DOHH2 (cell line): ENCODE results near the gene ZNF786.

Source experiments
- H3F3A ChIP-seq: fragments of 200-600 bp; sonication (generic), shearing (Covaris generic); 2 replicates; pipeline ENCODE4 v1.6.0; 2016; ENCODE audit warnings: antibody characterized with exemption, mild to moderate bottlenecking; ENCODE audit not compliant: control insufficient read depth, insufficient read depth
- H3K27ac ChIP-seq: fragments of 200-600 bp; sonication (generic); 2 replicates; pipeline ENCODE4 v1.5.1; 2014; ENCODE audit warnings: low read depth, mild to moderate bottlenecking, low read length, moderate library complexity
- H3K27me3 ChIP-seq: fragments of 200-600 bp; sonication (generic); 2 replicates; pipeline ENCODE4 v1.6.1; 2014; ENCODE audit warnings: mild to moderate bottlenecking, low read length, mixed read lengths; ENCODE audit not compliant: control insufficient read depth
- H3K36me3 ChIP-seq: fragments of 200-600 bp; sonication (generic); 2 replicates; pipeline ENCODE4 v1.6.1; 2014; ENCODE audit warnings: mild to moderate bottlenecking, low read length, moderate library complexity, mixed read lengths; ENCODE audit not compliant: control insufficient read depth
- H3K4me1 ChIP-seq: fragments of 200-600 bp; sonication (generic); 2 replicates; pipeline ENCODE4 v1.6.1; 2014; ENCODE audit warnings: mild to moderate bottlenecking, low read length, mixed read lengths; ENCODE audit not compliant: control insufficient read depth
- H3K4me2 ChIP-seq: fragments of 200-600 bp; sonication (generic); 2 replicates; pipeline ENCODE4 v1.6.0; 2014; ENCODE audit warnings: mild to moderate bottlenecking, low read length, moderate library complexity
- H3K4me3 ChIP-seq: fragments of 200-600 bp; sonication (generic); 2 replicates; pipeline ENCODE4 v1.5.1; 2014; ENCODE audit warnings: mild to moderate bottlenecking, low read length, mixed read lengths
- H3K79me2 ChIP-seq: fragments of 200-600 bp; sonication (generic); 2 replicates; pipeline ENCODE4 v1.6.1; 2014; ENCODE audit warnings: mild to moderate bottlenecking, low read length, mixed read lengths; ENCODE audit not compliant: control insufficient read depth
- H3K9me2 ChIP-seq: fragments of 200-600 bp; sonication (generic); replicated peaks from 2 replicates; pipeline ENCODE4 v1.6.1; 2014; ENCODE audit warnings: mild to moderate bottlenecking, low read length, mixed read lengths; ENCODE audit not compliant: control insufficient read depth
- H3K9me3 ChIP-seq: fragments of 200-600 bp; sonication (generic); 2 replicates; pipeline ENCODE4 v1.6.1; 2014; ENCODE audit warnings: antibody characterized with exemption, low read length, mixed read lengths; ENCODE audit not compliant: control insufficient read depth, insufficient read depth
- H4K20me1 ChIP-seq: fragments of 200-600 bp; sonication (generic); 2 replicates; pipeline ENCODE4 v1.6.0; 2014; ENCODE audit warnings: low read depth, mild to moderate bottlenecking, antibody characterized with exemption, low read length, moderate library complexity; ENCODE audit not compliant: control insufficient read depth, insufficient read depth
- EZH2phosphoT487 ChIP-seq: fragments of 200-600 bp; sonication (generic); IDR thresholded peaks from 2 replicates; pipeline ENCODE4 v1.6.1; 2017; ENCODE audit warnings: borderline replicate concordance, mild to moderate bottlenecking, antibody characterized with exemption, low read length, moderate library complexity, mixed read lengths
- TF ChIP-seq, protein P1 (sequence below): fragments of 200-600 bp; sonication (generic); IDR thresholded peaks from one replicate; pipeline ENCODE4 v1.5.1; 2014; ENCODE audit warnings: antibody characterized with exemption, mild to moderate bottlenecking, low read depth, low read length; ENCODE audit not compliant: poor library complexity, severe bottlenecking

Gene ZNF786

DNA sequence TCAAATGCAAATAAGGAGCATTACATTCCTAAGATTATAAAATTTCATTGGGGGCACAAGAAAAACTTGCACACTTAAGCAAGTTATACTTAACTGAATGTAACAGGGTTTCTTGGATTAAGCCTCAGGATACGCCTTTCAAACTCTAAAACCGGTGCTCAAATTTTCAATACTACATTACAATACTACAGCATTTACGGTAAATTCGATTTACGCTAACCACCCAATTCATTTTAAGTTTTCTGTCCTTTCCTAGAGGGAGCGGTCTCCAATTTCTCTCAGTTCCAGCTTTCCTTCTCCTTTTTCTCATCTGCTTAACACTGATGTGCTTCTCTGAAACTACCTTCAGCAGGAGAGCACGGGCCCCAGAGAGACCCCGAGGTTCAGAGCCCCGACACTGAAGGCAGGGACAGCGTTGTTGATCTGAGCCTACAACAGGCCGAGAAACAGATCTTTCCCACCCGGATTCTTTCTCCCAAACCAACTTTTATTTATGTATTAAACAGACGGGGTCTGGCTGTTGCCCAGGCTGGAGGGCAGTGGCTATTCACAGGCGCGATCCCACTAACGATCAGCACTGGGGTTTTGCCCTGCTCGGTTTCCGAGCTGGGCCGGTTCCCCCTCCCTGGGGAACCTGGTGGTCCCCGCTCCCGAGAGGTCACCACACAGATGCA lies 34.8 kb upstream of the ZNF786 start:
- H3K4me1 ChIP-seq = peaks cover 17% of the 10 kb centered on the region
- no peak for TF ChIP-seq EZH2phosphoT487
- TF ChIP-seq, protein P1, sequence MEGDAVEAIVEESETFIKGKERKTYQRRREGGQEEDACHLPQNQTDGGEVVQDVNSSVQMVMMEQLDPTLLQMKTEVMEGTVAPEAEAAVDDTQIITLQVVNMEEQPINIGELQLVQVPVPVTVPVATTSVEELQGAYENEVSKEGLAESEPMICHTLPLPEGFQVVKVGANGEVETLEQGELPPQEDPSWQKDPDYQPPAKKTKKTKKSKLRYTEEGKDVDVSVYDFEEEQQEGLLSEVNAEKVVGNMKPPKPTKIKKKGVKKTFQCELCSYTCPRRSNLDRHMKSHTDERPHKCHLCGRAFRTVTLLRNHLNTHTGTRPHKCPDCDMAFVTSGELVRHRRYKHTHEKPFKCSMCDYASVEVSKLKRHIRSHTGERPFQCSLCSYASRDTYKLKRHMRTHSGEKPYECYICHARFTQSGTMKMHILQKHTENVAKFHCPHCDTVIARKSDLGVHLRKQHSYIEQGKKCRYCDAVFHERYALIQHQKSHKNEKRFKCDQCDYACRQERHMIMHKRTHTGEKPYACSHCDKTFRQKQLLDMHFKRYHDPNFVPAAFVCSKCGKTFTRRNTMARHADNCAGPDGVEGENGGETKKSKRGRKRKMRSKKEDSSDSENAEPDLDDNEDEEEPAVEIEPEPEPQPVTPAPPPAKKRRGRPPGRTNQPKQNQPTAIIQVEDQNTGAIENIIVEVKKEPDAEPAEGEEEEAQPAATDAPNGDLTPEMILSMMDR = no peak
- H3F3A ChIP-seq = peaks cover 14% of the 10 kb centered on the region
- peak overlapping the region; percentile 86 for H3K4me2 ChIP-seq
- peaks cover 42% of the 10 kb centered on the region for H3K36me3 ChIP-seq
- peaks cover 45% of the 10 kb centered on the region for H3K79me2 ChIP-seq
- no peaks in the 10 kb centered on the region for H4K20me1 ChIP-seq
- H3K9me3 ChIP-seq = peaks cover 3% of the 10 kb centered on the region
- H3K4me3 ChIP-seq = peak overlapping the region; percentile 79
- H3K27me3 ChIP-seq = no peaks in the 10 kb centered on the region
- peak overlapping the region; percentile 86 for H3K27ac ChIP-seq
- H3K9me2 ChIP-seq = no peaks in the 10 kb centered on the region

DNA sequence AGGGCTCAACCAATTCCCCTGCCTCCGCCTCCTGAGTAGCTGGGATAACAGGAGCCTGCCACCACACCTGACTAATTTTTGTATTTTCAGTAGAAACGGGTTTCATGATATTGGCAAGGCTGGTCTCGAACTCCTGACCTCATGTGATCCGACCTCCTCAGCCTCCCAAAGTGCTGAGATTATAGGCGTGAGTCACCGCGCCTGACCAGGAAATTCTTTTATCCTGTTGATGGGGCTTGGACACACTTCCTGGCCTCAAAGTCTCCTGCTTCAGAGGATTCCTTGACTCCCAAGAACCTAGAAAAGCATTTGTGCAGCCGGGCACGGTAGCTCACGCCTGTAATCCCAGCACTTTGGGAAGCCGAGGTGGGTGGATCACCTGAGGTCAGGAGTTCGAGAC lies 19.5 kb upstream of the ZNF786 start:
- H3K9me3 ChIP-seq = no peaks in the 10 kb centered on the region
- no peak overlapping the region for H3K4me3 ChIP-seq
- no peaks in the 10 kb centered on the region for H3F3A ChIP-seq
- no peaks in the 10 kb centered on the region for H3K4me1 ChIP-seq
- H3K79me2 ChIP-seq = no peaks in the 10 kb centered on the region
- H3K27me3 ChIP-seq = no peaks in the 10 kb centered on the region
- no peaks in the 10 kb centered on the region for H4K20me1 ChIP-seq
- no peaks in the 10 kb centered on the region for H3K36me3 ChIP-seq
- TF ChIP-seq, protein P1 = no peak
- TF ChIP-seq EZH2phosphoT487 = no peak
- no peak overlapping the region for H3K4me2 ChIP-seq
- no peak overlapping the region for H3K27ac ChIP-seq
- no peaks in the 10 kb centered on the region for H3K9me2 ChIP-seq

DNA sequence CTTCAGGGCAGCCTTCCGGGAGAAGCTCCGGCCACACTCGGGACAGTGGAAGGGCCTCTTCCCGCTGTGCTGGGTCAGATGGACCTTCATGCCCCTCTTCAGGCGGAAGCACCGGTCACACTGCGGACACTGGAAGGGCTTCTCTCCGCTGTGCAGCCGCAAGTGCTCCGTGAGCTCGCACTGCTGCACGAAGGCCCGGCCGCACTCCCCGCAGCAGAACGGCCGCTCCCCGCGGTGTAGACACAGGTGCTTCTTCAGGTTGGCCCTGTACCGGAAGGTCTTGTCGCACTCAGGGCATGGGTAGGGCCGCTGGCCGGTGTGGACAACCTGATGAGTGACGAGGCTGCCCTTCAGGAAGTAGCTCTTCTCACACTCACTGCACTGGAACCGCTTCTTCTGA lies 14.2 kb upstream of the ZNF786 start:
- Histone ChIP-seq H3K4me2 (no peak overlapping the region), H3K4me1 (no peaks in the 10 kb centered on the region), H3K9me3 (no peaks in the 10 kb centered on the region), H3F3A (no peaks in the 10 kb centered on the region), H3K4me3 (no peak overlapping the region), H3K27ac (no peak overlapping the region), H4K20me1 (no peaks in the 10 kb centered on the region), H3K9me2 (no peaks in the 10 kb centered on the region), H3K36me3 (no peaks in the 10 kb centered on the region), H3K27me3 (peaks cover 3% of the 10 kb centered on the region; the same call in 1 of the 2 replicates), H3K79me2 (no peaks in the 10 kb centered on the region)
- TF ChIP-seq EZH2phosphoT487 = no peak

DNA sequence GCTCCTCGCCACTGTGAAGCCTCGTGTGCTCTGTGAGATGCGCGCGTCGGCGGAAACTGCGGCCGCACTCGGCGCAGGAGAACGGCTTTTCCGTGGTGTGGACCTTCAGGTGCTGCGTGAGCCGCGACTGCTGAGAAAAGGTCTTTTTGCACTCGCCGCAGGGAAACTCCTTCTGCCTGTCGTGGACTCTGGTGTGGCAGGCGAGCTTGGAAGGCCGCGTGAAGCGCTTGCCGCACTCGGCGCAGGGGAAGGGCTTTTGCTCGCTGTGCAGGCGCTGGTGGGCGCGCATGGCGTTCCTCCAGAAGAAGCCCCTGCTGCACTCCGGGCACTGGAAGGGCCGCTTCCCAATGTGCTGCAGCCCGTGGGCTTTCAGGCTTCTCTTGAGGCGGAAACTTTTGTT lies 13.7 kb upstream of the ZNF786 start:
- H3K36me3 ChIP-seq = no peaks in the 10 kb centered on the region
- H3K4me1 ChIP-seq = no peaks in the 10 kb centered on the region
- H3K4me3 ChIP-seq = no peak overlapping the region
- H3K27me3 ChIP-seq = peaks cover 5% of the 10 kb centered on the region; the same call in 1 of the 2 replicates
- H4K20me1 ChIP-seq = no peaks in the 10 kb centered on the region
- TF ChIP-seq EZH2phosphoT487 = no peak
- TF ChIP-seq, protein P1 = no peak
- no peak overlapping the region for H3K4me2 ChIP-seq
- no peaks in the 10 kb centered on the region for H3F3A ChIP-seq
- H3K9me2 ChIP-seq = no peaks in the 10 kb centered on the region
- H3K79me2 ChIP-seq = no peaks in the 10 kb centered on the region
- H3K9me3 ChIP-seq = no peaks in the 10 kb centered on the region
- no peak overlapping the region for H3K27ac ChIP-seq
